Amygdala (tissue), 56 donors: ENCODE measurements around the gene MAN2B2.

ENCODE experiments used
- DNase-seq, 56 donors: peaks; one replicate each; lab custom pipeline; 2025; lab: John Stamatoyannopoulos, UW

MAN2B2 gene

DNA sequence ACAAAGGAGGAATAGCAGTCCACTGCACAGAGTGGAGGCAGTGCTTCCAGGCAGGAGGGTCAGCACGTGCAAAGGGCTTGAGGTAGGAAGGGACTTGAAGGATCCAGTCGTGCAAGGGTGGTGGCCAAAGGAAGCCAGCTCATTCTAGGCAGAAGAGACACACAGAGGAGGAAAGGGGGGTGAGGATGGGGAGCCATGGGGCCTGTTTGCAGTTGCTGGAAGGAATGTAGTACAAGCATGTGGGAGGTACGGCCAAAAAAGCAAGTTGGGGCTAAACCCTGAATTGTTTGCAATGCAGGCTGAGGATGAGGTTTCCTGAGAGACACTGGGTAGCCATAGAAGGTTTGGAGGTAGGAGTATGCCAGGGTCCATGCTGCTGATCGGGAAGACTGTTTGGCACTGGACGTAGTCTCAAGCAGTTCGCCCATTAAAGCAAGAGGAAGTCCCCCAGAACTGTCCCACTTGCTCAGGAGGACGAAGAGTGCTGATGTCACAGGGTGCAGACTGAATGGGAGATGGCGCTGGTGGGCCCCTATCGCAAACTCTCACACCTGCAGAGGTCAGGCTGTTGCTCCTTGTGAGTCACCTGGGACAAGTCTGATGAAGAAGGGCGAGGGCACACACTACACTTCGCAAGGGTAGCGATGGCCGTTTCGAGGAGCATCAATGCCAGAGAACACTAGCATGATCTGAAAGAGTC, 9.1 kb upstream of the MAN2B2 start:
- no peak for DNase-seq

DNA sequence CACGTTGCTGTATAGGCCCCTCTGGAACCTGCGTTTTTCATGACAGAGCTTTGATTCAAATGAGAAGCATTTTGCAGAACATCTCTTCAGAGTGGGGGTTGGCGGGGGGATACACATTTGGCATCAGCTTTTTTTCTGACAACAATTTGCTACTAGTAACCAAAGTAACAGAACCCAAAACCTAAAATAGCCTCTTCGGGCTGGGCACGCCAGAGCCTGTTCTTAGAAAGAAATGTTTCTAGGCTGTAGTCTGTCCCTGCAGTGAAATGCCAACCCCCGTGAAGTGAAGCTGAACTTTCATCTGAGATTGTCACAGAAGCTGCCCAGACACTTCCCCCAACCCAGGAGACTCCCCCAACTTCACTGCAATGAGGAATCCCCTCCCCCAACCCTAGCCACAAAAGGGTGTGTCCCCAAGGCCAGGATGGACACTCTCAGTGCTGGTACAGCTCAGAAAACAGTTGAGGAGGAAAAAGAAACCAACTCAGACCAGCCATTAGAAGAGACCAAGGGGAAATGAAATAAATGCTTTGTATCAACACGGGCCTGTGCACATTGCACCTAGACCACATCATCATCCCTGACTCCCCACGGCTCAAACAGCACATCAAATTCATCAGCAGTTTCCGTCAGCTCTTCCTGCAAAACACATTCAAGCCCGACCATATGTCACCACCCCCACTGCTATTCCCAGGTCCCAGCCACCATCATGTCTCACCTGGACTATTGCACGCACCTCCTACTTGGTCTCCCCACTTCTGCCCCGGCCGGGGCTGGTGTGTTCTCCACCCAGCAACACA, 8.4 kb upstream of the MAN2B2 start:
- DNase-seq: no peak

DNA sequence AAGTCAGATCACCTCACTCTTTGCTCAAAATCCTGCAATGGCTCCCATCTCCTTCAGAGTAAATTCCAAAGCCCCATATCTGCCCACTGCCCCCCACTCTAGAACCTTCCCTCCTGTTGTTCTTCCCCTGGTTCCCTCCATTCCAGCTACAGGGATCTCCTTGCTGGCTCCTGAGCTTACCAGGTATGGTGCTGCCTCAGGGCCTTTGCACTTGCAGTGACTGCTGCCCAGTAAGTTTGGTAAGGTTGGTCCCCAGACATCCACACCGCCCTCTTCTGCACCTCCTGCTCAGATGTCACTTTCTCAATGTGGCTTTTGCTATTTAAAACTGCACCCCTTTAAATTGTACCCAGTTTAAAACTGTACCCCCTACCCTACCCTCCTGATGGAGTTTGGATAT, 7.8 kb upstream of the MAN2B2 start:
- no peak for DNase-seq

DNA sequence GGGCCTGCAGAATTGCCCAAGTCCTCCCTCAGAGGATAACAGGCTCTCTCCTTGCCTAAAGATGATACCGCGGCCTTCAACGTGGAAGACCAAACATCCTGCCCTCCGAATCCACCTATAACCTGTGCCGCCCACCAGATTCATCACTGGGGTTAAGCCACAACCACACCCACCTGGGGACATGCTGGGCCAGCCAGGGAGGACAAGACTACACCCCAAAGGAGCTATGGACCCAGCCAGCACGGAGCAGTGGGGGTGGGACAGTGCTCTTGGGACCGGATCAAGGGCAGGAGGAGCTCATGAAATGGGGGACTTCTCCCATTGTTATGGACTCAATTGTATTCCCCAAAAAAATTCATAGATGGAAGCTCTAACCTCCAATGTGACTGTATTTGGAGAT, 6.8 kb upstream of the MAN2B2 start:
- no peak for DNase-seq

DNA sequence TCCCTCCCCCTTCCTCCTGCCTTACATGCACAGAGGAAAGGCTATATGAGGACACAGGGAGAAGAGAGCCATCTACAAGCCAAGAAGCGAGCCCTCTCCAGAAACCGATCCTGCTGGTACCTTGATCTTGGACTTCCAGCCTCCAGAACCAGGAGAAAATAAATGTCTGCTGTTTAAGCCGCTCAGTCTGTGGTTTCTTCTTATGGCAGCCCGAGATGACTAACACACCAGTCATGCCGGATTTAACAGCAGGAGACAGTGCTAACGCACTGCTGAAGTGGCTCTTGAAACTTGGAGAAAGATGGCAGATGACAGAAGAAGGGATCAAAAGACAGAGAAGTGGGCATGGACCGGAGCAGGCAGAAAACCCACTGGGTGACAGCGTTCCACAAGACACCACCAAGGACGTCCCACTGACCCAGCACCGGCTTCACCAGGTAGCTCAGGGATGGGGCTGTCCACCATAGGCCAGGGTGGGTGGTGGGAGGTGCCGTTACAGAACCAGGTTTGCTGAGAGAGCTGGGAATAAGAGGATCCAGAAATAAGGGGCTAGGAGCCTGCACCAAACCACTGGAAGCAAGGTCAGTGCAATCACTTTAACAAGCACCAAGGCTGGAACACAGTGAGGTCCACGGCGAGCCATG, 6.2 kb upstream of the MAN2B2 start:
- no peak for DNase-seq

DNA sequence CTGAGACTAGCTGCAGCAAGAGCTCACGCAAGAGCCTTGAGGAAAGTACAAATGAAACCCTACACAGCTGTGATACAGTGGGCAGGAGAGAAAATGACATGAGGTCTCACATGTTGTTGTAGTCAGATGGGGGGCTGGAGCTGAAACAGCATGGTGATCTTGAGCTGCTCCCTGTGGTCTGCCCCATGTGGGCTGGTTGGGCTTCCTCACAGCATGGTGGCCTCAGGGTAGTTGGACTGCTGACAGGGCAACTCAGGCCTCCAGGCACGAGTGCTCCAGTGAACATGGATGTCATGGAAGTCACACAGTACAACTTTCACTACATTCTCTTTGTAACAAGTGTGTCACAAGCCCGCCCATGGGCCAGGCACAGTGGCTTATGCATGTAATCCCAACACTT, 3.4 kb upstream of the MAN2B2 start:
- no peak for DNase-seq

DNA sequence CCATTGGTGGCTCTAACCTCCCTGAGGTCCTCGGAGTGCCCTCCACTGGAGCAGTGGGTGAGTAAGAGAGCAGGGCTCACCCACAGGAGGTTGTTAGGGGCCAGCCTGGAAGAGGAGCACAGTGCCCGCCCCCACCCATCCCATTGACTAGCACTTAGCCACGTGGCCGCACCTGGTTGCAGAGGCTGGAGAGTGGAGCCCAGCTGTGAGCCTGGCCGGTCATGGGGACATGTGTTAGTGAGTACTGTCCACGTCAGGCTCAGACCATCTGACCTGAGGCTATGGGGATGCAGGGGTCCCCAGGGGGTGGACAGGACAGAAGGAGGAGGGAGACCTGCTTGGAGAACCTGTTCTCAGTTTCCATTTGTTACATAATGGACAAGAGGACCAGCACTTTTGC, 1.4 kb upstream of the MAN2B2 start:
- DNase-seq: no peak

DNA sequence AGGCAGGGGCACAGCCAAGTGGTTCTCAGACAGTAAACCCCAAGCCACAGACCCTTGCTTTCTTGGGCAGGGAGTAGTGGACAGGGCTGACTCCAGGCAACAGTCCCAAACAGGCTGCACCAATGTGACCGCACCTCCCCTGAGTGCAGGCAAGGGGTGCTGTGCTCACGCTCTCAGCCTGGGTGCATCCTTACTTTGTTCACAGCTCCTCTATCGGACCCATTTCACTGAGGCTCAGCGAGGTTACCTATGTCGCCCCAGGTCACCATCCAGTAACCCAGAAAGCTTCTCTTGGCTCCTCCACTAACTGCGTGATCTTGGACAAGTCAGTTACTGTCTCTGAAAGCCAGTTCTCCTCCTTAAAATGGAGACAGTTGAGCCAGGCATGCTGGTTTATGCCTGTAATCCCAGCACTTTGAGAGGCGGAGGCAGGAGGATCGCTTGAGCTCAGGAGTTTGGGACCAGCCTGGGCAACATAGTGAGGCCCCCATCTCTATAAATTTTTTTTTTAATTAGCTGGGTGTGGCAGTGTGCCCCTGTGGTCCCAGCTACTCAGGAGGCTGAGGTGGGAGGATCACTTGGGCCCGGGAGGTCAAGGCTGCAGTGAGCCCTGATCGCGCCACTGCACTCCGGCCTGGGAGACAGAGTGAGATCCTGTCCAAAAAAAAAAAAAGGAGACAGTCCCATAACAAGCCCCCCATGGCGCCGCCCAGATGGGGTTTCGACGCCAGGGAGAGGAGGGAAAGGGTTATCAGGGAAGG, 823 bp upstream of the MAN2B2 start:
- no peak for DNase-seq

DNA sequence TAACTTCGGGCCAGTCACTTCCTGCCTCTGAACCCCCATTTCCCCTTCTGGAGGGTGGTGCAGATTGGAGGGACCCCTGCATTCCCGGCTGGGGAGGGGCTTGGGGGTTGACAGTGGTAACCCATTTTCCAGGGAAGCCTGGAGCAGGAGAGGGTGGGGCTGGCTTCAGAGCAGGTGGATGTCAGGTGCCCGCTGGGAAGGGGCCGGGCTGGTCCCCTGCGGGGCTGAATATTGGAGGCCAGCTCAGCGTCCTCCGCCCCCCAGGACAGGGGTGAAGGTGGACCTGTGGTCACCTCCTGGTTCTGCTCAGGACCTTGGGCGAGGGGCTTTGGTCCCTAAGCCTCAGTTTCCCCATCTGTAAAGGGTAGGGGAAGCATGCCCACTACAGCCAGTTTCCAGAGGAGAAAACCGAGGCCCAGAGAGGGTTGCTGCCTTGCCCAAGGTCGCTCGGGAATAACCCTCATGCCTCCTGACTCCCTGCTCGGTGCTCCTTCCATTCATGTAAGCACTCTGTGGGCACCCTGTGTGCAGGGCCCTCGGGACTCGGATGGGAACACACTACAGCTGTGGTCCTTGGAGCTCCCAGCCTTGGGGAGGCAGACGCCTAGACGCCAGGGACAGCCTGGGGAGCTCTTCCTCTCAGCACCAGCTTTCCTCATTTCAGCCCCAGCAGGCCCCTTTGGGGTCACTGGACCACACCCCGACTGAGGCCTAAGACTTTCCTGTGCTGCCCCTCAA, 683 bp downstream of the MAN2B2 start:
- no peak for DNase-seq

DNA sequence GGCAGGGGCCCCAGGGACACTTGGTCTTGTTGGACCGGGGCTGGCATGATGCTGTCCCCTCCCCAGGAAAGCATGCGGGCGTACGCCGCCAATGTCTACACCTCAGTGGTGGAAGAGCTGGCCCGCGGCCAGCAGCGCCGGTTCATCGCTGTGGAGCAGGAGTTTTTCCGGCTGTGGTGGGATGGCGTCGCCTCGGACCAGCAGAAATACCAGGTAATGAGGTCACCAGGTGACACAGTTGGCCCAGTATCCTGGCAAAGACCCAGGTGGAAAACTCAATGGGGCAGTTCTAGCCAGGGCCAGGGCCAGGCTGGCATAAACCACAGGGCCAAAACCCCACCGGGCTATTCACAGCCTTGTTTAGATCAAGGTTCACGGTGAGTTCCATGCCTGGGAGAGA, 1.5 kb downstream of the MAN2B2 start:
- DNase-seq: no peak

DNA sequence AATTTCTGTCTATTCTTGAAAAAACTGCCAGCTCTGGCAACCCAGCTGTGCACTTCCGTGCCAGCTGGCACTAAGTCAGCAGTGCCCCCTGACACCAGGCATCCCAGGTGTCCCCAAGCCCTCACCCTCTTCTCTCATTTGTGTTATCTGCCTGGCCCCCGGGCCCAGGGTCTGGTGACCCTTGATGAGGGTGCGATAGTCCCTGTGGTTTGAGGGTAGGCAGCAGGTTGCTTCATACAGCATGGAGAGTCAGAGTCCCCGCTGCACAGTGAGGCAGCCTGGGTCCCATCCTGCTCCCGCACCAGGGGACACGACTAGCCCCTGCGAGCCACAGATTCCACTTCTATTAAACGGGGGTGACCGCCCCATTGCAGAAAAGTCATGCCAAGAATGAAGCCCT, 1.9 kb downstream of the MAN2B2 start:
- no peak for DNase-seq

DNA sequence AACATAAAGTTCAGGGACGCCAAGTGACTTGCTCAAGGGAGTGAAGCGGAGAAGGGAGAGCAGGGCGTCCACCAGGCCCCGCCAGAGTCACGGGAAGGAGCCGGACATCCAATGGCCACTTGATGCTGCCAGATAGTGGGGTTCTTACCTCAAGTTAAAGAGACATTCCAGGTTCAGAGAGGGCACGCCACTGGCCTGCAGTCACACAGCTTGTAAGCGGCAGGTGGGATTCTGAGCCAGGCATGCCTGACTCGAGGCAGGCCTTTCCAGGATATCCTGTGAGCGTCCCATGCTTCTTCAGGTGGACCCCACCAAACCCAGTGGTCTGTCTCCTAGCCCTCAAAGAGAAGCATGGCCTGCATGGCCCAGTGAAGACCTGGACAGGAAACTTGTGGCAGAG, 2.4 kb downstream of the MAN2B2 start:
- DNase-seq: no peak

DNA sequence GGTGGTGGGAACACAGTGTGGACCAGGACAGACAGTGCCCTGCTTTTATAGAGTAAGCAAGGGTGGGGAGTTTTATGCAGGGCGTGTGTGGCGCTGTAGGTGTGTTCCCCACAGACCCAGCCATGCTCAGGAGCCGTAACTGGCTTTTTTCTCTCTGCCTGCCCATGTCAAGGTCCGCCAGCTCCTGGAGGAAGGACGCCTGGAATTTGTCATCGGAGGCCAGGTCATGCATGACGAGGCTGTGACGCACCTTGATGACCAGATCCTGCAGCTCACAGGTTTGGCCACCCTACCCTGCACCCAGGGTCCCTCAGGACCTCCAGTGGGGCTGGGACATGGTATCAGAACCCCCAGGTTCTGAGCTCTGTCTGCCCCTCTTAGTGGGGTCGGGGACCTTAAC, 3.2 kb downstream of the MAN2B2 start:
- DNase-seq: no peak

DNA sequence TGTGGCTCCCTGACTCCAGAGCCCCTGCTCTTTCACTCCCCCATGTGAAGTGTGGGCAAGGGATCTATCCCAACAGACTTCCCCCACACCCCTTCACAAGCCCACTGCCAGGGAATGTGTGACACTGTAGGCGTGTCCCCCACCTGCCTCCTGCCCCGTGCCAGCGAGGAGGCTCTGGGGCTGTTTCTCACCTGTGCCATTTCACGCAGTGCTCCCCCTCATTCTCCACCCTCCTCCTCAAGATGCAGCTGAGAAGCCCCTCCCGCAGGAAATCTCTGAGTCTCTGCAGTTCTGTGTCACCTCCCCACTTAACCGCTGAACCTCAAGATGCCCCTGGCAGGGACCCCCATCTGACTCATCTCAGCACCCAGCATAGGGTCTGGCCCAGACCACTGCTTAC, 5.4 kb downstream of the MAN2B2 start:
- no peak for DNase-seq

DNA sequence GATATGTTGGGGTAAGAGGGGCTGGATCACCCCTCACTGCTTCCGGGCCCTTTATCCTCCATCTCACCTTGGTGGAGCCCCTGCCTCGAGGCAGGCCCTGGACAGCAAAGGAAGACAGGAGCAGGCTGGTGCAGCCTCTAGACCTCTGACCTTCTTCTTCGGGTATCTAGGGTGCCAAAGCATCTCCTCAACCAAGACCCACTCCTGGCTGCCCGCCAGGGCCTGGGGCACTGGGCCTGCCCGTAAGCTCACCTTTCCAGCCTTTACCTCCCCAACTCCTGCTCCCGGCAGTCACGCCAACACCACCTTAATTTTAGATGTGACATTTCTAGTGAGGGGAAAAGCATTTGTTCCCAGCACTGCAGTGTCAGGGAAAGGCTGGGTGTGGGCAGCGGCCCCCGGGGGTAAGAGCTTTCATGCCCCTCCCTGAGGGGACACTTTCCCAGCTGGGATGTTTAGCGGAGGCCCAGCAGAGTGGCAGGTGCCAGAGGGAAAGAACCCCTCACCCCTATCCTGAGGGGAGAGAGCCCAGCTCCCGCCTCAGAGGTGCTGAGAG, 6.7 kb downstream of the MAN2B2 start:
- DNase-seq: no peak

DNA sequence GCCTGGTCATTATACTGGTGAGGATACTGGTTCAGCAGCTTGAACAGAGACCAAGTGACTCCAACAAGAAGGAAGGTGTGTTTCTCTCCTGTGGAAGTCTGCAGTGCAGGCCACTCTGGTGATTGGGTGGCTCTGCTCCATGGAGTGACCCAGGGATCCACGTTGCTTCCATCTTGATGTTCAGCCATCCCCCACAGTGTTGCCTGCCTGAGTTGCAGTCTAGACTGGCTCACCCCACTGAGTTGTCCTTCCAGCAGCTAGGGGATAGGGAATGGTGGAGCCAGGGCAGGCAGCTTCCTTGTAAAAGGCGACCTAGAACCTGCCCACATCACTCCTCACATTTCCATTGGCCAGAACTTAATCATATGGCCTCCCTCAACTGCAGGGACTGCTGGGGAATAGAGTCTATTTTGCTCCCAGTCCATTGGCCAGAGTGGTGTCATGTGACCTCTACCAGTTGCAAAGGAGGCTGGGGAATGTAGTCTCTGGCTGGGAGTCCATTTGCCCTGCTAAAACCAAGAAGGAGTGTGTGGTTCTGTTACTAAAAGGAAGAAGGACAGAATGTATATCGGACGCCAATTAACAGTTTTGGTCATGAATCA, 8.0 kb downstream of the MAN2B2 start:
- no peak for DNase-seq

DNA sequence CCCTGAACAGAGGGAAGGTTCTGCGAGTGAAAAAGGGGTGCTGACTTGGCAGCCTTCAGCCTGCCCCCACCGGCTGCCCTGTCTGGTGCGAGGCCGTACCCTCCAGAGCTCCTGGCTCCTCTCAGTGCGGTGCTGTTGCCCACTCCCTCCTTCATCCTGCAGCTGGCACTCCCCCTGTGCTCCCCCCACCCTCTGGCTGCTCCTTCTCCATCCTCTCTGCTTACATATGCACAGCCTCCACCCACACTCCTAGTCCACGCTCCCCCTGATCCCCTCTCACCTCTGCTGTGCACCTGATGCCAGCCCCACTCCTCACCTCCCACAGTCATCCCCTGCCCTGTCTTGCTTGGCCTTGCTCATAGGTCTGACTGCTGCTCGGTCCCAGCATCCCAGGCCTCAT, 9.9 kb downstream of the MAN2B2 start:
- DNase-seq: no peak

DNA sequence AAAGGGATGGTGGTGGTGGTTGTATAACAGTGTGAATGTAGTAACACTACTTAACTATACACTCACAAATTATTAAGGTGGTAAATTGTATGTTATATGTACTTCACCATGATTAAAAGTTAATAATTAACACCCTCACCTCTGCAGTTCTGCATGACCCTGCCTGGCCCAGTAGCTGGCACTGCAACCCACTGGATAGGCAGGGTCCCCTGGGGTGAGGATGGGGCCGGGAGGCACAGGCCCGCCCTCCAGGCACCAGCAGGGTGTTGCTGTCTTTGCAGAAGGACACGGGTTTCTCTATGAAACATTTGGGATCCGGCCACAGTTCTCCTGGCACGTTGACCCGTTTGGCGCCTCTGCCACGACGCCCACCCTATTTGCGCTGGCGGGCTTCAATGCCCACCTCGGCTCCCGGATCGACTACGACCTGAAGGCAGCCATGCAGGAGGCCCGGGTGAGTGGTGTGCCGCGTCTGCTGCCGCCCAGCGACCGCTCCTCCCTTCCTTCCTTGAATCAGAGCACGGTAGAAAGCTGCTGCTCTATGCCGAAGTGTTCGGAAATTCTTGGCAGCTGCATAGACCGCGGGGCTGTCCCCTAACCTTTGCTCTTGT, 11.8 kb downstream of the MAN2B2 start:
- no peak for DNase-seq

DNA sequence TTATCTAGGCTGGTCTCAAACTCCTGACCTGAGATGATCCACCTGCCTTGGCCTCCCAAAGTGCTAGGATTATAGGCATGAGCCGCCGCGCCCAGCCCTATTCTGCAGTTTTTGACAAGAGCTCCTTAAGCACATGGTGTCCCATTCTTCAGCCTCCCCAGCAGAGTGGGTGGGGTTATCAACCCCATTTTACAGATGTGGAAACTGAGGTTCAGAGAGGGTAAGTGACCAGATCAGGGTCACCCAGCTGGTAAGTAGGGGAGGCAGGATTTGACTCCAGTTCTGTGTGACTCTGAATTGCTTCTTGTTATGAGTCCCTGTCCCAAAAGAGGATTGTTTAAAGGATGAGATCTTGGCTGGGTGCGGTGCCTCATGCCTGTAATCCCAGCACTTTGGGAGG, 14.5 kb downstream of the MAN2B2 start:
- DNase-seq: no peak
